Endothelial cell of umbilical vein (primary cell): ENCODE results near the gene GAL. TPM values are rescaled to one million over a fixed set of nuclear protein-coding genes. Genes with fewer than 3 reads are reported as not detected.
A peak's percentile ranks its signal among the peaks of the same experiment; 100 is the strongest.

Experiments
- BruUV-seq: library from RNA; stranded (reverse); fragments of 400-500 nt; replicated peaks from 2 replicates; lab custom pipeline; 2021; lab: Mats Ljungman, UMichigan
- CTCF ChIA-PET: fragments of 300-600, 350-600 bp; sonication (Branson Sonifier 250); formaldehyde crosslinking; loops from one replicate; lab custom pipeline; 2021; ENCODE audit warnings: antibody characterized with exemption, inconsistent platforms; lab: Charles Lee
- POLR2A ChIA-PET: fragments of 300-600, 350-600 bp; sonication (Branson Sonifier 250); formaldehyde crosslinking; loops from one replicate; lab custom pipeline; 2021; ENCODE audit warnings: antibody characterized with exemption, inconsistent platforms; lab: Charles Lee
- DNase-seq: peaks from one replicate; pipeline ENCODE4 v3.0.0-alpha.2; 2011; ENCODE audit warnings: low read depth, low spot score
- FAIRE-seq: peaks from 2 replicates; lab custom pipeline; 2011; peaks lifted over from hg19 to GRCh38; lab: Jason Lieb, UNC
- H2AFZ ChIP-seq: 2 replicates; pipeline ENCODE4 v1.6.0; 2012; ENCODE audit warnings: low read depth, low read length, control low read depth, inconsistent platforms
- H3K27ac ChIP-seq: 2 replicates; pipeline ENCODE4 v1.5.1; 2011; ENCODE audit warnings: low read depth, mild to moderate bottlenecking, control low read depth, low read length, moderate library complexity; ENCODE audit not compliant: insufficient read depth
- H3K27me3 ChIP-seq, 2 experiments: 2 replicates each; pipeline versions ENCODE4 v1.6.0 to v1.6.1; 2011; ENCODE audit warnings: low read length in 2 of 2, mixed read lengths in 1 of 2; ENCODE audit not compliant: control insufficient read depth in 2 of 2, insufficient read depth in 2 of 2
- H3K36me3 ChIP-seq, 2 experiments: 2 replicates in 1 of 2; 3 replicates in 1 of 2; pipeline ENCODE4 v1.5.1; 2011; ENCODE audit warnings: low read length in 2 of 2, mild to moderate bottlenecking in 1 of 2, moderate library complexity in 1 of 2; ENCODE audit not compliant: control insufficient read depth in 2 of 2, insufficient read depth in 2 of 2; ENCODE audit errors: extremely low read depth in 1 of 2
- H3K4me1 ChIP-seq: 3 replicates; pipeline ENCODE4 v1.5.1; 2011; ENCODE audit warnings: mild to moderate bottlenecking, low read length; ENCODE audit not compliant: control insufficient read depth, insufficient read depth; ENCODE audit errors: extremely low read depth
- H3K4me2 ChIP-seq: 2 replicates; pipeline ENCODE4 v1.6.1; 2011; ENCODE audit warnings: low read length, control low read depth, mixed read lengths; ENCODE audit not compliant: insufficient read depth
- H3K4me3 ChIP-seq, 3 experiments: fragments of 200-600 bp in 1 of 3; sonication (generic), shearing (Covaris generic) in 1 of 3; replicated peaks in 1 of 3; 2 replicates each; pipeline ENCODE4 v1.5.1; 2011 to 2016; ENCODE audit warnings: control low read depth in 3 of 3, low read length in 3 of 3, mild to moderate bottlenecking in 2 of 3, inconsistent platforms in 1 of 3, low read depth in 1 of 3, moderate library complexity in 1 of 3; ENCODE audit not compliant: insufficient read depth in 1 of 3
- H3K79me2 ChIP-seq: 2 replicates; pipeline ENCODE4 v1.6.0; 2012; ENCODE audit warnings: low read length, inconsistent platforms; ENCODE audit not compliant: control insufficient read depth, insufficient read depth
- H3K9ac ChIP-seq: replicated peaks from 2 replicates; pipeline ENCODE3; 2011; ENCODE audit warnings: low read length, control low read depth; ENCODE audit not compliant: insufficient read depth; ENCODE audit errors: extremely low read depth
- H3K9me1 ChIP-seq: replicated peaks from 3 replicates; pipeline ENCODE4 v1.6.0; 2011; ENCODE audit warnings: mild to moderate bottlenecking, low read length; ENCODE audit not compliant: control insufficient read depth, insufficient read depth; ENCODE audit errors: extremely low read depth
- H3K9me3 ChIP-seq: replicated peaks from 2 replicates; pipeline ENCODE4 v1.5.1; 2012; ENCODE audit warnings: low read length, inconsistent platforms; ENCODE audit not compliant: control insufficient read depth, insufficient read depth
- H4K20me1 ChIP-seq: replicated peaks from 2 replicates; pipeline ENCODE3; 2011; ENCODE audit warnings: mild to moderate bottlenecking, low read length; ENCODE audit not compliant: control insufficient read depth, insufficient read depth; ENCODE audit errors: extremely low read depth
- CTCF ChIP-seq, 2 donors: IDR thresholded peaks; 1 replicate in 1 of 2; 2 replicates in 1 of 2; pipeline ENCODE4 v1.5.1; 2011; ENCODE audit warnings: low read length in 2 of 2, mild to moderate bottlenecking in 2 of 2, moderate library complexity in 2 of 2, control low read depth in 1 of 2, inconsistent platforms in 1 of 2, low read depth in 1 of 2; ENCODE audit not compliant: insufficient read depth in 1 of 2; ENCODE audit errors: extremely low read depth in 1 of 2
- EZH2 ChIP-seq: IDR thresholded peaks from 2 replicates; pipeline ENCODE4 v1.6.1; 2012; ENCODE audit warnings: borderline replicate concordance, low read depth, mild to moderate bottlenecking, moderate library complexity, low read length, inconsistent platforms; ENCODE audit not compliant: severe bottlenecking
- FOS ChIP-seq: IDR thresholded peaks from 2 replicates; pipeline ENCODE4 v1.6.1; 2011; ENCODE audit warnings: mild to moderate bottlenecking, low read length, moderate library complexity, borderline replicate concordance; ENCODE audit not compliant: insufficient read depth
- GATA2 ChIP-seq: IDR thresholded peaks from 2 replicates; pipeline ENCODE4 v1.7.0; 2011; ENCODE audit warnings: low read depth, mild to moderate bottlenecking, moderate library complexity, mixed read lengths, low read length; ENCODE audit not compliant: insufficient read length, insufficient read depth
- JUN ChIP-seq: IDR thresholded peaks from 2 replicates; pipeline ENCODE4 v1.6.1; 2011; ENCODE audit warnings: borderline replicate concordance, low read depth; ENCODE audit not compliant: insufficient read length, insufficient read depth
- MAX ChIP-seq: IDR thresholded peaks from 2 replicates; pipeline ENCODE4 v1.6.1; 2011; ENCODE audit not compliant: insufficient read depth, insufficient read length
- MYC ChIP-seq: IDR thresholded peaks from one replicate; pipeline ENCODE4 v1.6.1; 2011; ENCODE audit warnings: mild to moderate bottlenecking, low read depth, low read length
- POLR2A ChIP-seq: IDR thresholded peaks from 2 replicates; pipeline ENCODE4 v1.6.1; 2012; ENCODE audit warnings: low read depth, mild to moderate bottlenecking, control low read depth, low read length
- POLR2AphosphoS5 ChIP-seq: IDR thresholded peaks from 2 replicates; pipeline ENCODE4 v1.6.1; 2012; ENCODE audit warnings: low read depth, mild to moderate bottlenecking, control low read depth, low read length, moderate library complexity; ENCODE audit not compliant: insufficient read depth
- dilution Hi-C: fragments of 300-500 bp; cut with MboI; formaldehyde crosslinking; loops from one replicate; pipeline ENCODE4 v1.15.0; 2019; ENCODE audit warnings: low sequenced_read_pairs; ENCODE audit not compliant: extremely low pct_ligation_motif_present
- intact Hi-C: fragments of 100-400 bp; cut with micrococcal nuclease; formaldehyde crosslinking; loops from one replicate; pipeline ENCODE4 v1.10.0; 2022
- polyA plus RNA-seq, 4 experiments: library from polyadenylated mRNA; depleted of rRNA in 3 of 4; stranded (reverse) in 3 of 4; unstranded in 1 of 4; fragments of >200 nt; gene quantifications; 2 replicates each; pipeline versions ENCODE4 v1.2.1 to v1.2.3, GENCODE V29; 2011 to 2012; ENCODE audit warnings: missing spikeins in 1 of 4
- total RNA-seq: library from RNA; stranded (reverse); gene quantifications from 2 replicates; pipeline ENCODE4 v1.2.3, GENCODE V29; 2021

The GAL gene
- total and polyA plus RNA-seq, 2 donors (not counting 3 experiments of a cell fraction or from before 2014, with no cell fraction given): 1.2 to 9.8 TPM

- peak; percentile 87 for DNase-seq
- Histone ChIP-seq H3K4me1 (peaks cover 7% of the 10 kb centered on the region), H3K79me2 (no peaks in the 10 kb centered on the region)
These were observed 6.9 kb upstream of the GAL start for GRCh38 chr11:68677432-68677831.

More at GRCh38 chr11:68677432-68677831, 6.9 kb upstream of the GAL start:
- Histone ChIP-seq H4K20me1 (no peaks in the 10 kb centered on the region), H3K4me2 (no peak overlapping the region), H2AFZ (no peak overlapping the region), H3K4me3 (no peak overlapping the region), H3K27me3 (no peaks in the 10 kb centered on the region), H3K9me1 (no peaks in the 10 kb centered on the region), H3K9me3 (no peaks in the 10 kb centered on the region), H3K27ac (no peak overlapping the region), H3K36me3 (no peaks in the 10 kb centered on the region), H3K9ac (no peak overlapping the region)
- dilution Hi-C loops (no loop called here), intact Hi-C loops (loop anchor here (1.0 kb wide), 1 partner anchor 74 kb away; the partner anchor contains the start of gene TESMIN)
- TF ChIP-seq EZH2 (no peak), MYC (no peak), FOS (peak; percentile 99), MAX (no peak), CTCF (IDR thresholded peaks at IDR 0.05; ENCODE audit: extremely low read depth in 1 of 2, insufficient read depth in 1 of 2, low read depth in 1 of 2, low read length in 2 of 2) (no peak), GATA2 (no peak), POLR2A (no peak), JUN (peak; percentile 50), POLR2AphosphoS5 (peak; percentile 74)
- ChIA-PET CTCF (interaction anchor here (0.7 to 1.6 kb wide), 4 partner anchors 13 to 1288 kb away, joined by 3 to 5 read pairs (median 4); no protein-coding TSS in a partner anchor), POLR2A (interaction anchor here (0.6 to 0.7 kb wide), 3 partner anchors 32 to 72 kb away, joined by 4 to 6 read pairs (median 6); no protein-coding TSS in a partner anchor)
- FAIRE-seq: peak; percentile 88
- no TSS peak for BruUV-seq
